ENCODE measurements around the gene CGRRF1. TPM values are rescaled to one million over a fixed set of nuclear protein-coding genes. Genes with fewer than 3 reads are reported as not detected.

CGRRF1 gene
- total and polyA plus RNA-seq, 9 of the 15 experiments (the other 6 are each of a cell fraction or from before 2014, with no cell fraction given), result 2.8 to 15.8 (median 4.6) TPM

DNA sequence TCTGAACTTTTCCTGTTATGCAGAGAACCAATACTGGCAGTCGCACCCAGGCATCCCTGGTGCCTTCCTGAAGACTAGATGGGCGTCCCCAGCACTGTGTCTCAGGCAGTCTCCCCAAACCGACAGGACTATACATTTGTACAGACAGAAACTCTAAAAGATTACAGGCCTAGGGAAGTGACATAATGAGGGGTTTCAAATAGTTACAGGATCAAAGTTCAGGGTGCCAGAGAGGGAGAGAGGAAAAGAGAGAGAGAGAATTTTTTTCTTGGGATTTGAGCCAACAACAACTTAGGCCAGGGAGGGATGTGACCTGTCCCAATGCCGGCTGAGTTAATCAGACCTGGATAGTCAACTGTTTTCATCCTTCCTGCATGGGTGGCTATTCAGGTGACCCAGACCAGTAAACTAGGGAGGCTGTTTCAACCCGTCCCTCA, 11.6 kb upstream of the CGRRF1 start:
- Histone ChIP-seq H3K4me1 (replicated peaks in 1 of 2; ENCODE audit: control insufficient read depth in 2 of 2, insufficient read depth in 2 of 2, low read length in 2 of 2) (peaks cover 3 to 11% of the 10 kb centered on the region in 2 experiments; a peak in 3 of 5 replicates), H3K9me1 (ENCODE audit: control insufficient read depth, insufficient read depth, low read length) (no peaks in the 10 kb centered on the region), H3K9me3 (replicated peaks; ENCODE audit: control insufficient read depth, insufficient read depth, low read depth, low read length) (no peaks in the 10 kb centered on the region), H3K9ac (ENCODE audit: insufficient read depth in 1 of 2, low read depth in 2 of 2, low read length in 2 of 2) (no peak overlapping the region), H3K27ac (ENCODE audit: extremely low read depth, low read depth, low read length) (no peak overlapping the region), H2AFZ (ENCODE audit: low read depth, low read length) (peak overlapping the region; percentile 51), H3K4me2 (ENCODE audit: insufficient read depth, low read length) (no peak overlapping the region), H3K27me3 (ENCODE audit: control insufficient read depth in 2 of 2, insufficient read depth in 2 of 2, low read length in 2 of 2) (no peaks in the 10 kb centered on the region), H3K4me3 (no peak overlapping the region), H3K36me3 (ENCODE audit: control insufficient read depth, insufficient read depth, low read length) (no peaks in the 10 kb centered on the region), H3K79me2 (ENCODE audit: control insufficient read depth, insufficient read depth, low read length) (no peaks in the 10 kb centered on the region), H4K20me1 (replicated peaks; ENCODE audit: control insufficient read depth, insufficient read depth, low read length) (no peaks in the 10 kb centered on the region)
- no peak for DNase-seq (ENCODE audit: extremely low read depth in 1 of 4, low spot score in 3 of 4)
- WGBS (ENCODE audit: insufficient coverage, low coverage, missing lambda C conversion rate), result 45% methylated on average over 5 of the region's 5 CpGs
- intact Hi-C loops (cut with micrococcal nuclease) (loop anchor here (10.0 kb wide), 1 partner anchor 133 kb away; no protein-coding TSS in a partner anchor), in situ Hi-C loops (cut with MboI) (no loop called here)
- BruUV-seq (replicated peaks), result no TSS peak
- no peak for ATAC-seq
- no peak for FAIRE-seq
- POLR2A ChIA-PET, result no interaction called here
- CTCF ChIA-PET (ENCODE audit: low intra/inter-chr PET ratio), result no interaction called here
- TF ChIP-seq ZFP36 (IDR thresholded peaks at IDR 0.05; ENCODE audit: low read depth, low read length, partially characterized antibody), result no peak
- no peak for TF ChIP-seq FOXA3 (CRISPR knock-in tag; conservative IDR thresholded peaks at IDR 0.05 in 1 of 2, IDR thresholded peaks at IDR 0.05 in 1 of 2)
- TF ChIP-seq, protein P1, sequence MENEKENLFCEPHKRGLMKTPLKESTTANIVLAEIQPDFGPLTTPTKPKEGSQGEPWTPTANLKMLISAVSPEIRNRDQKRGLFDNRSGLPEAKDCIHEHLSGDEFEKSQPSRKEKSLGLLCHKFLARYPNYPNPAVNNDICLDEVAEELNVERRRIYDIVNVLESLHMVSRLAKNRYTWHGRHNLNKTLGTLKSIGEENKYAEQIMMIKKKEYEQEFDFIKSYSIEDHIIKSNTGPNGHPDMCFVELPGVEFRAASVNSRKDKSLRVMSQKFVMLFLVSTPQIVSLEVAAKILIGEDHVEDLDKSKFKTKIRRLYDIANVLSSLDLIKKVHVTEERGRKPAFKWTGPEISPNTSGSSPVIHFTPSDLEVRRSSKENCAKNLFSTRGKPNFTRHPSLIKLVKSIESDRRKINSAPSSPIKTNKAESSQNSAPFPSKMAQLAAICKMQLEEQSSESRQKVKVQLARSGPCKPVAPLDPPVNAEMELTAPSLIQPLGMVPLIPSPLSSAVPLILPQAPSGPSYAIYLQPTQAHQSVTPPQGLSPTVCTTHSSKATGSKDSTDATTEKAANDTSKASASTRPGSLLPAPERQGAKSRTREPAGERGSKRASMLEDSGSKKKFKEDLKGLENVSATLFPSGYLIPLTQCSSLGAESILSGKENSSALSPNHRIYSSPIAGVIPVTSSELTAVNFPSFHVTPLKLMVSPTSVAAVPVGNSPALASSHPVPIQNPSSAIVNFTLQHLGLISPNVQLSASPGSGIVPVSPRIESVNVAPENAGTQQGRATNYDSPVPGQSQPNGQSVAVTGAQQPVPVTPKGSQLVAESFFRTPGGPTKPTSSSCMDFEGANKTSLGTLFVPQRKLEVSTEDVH (IDR thresholded peaks at IDR 0.05; ENCODE audit: low read depth, partially characterized antibody), result no peak
- TF ChIP-seq FOXP1 (CRISPR knock-in tag; IDR thresholded peaks at IDR 0.05), result no peak
- no peak for TF ChIP-seq ZNF175 (CRISPR knock-in tag; IDR thresholded peaks at IDR 0.05; ENCODE audit: low read depth)
- TF ChIP-seq KLF10 (CRISPR knock-in tag; IDR thresholded peaks at IDR 0.05), result no peak
- TF ChIP-seq ZNF699 (CRISPR knock-in tag; IDR thresholded peaks at IDR 0.05; ENCODE audit: insufficient replicate concordance), result no peak
- no peak for TF ChIP-seq YBX1 (IDR thresholded peaks at IDR 0.05)
- no peak for TF ChIP-seq ZNF263 (CRISPR knock-in tag; IDR thresholded peaks at IDR 0.05; ENCODE audit: borderline replicate concordance)
- TF ChIP-seq, protein P2, sequence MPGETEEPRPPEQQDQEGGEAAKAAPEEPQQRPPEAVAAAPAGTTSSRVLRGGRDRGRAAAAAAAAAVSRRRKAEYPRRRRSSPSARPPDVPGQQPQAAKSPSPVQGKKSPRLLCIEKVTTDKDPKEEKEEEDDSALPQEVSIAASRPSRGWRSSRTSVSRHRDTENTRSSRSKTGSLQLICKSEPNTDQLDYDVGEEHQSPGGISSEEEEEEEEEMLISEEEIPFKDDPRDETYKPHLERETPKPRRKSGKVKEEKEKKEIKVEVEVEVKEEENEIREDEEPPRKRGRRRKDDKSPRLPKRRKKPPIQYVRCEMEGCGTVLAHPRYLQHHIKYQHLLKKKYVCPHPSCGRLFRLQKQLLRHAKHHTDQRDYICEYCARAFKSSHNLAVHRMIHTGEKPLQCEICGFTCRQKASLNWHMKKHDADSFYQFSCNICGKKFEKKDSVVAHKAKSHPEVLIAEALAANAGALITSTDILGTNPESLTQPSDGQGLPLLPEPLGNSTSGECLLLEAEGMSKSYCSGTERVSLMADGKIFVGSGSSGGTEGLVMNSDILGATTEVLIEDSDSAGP (CRISPR knock-in tag; IDR thresholded peaks at IDR 0.05), result no peak
- TF ChIP-seq ZNF512 (tag; IDR thresholded peaks at IDR 0.05), result no peak
- no peak for TF ChIP-seq NELFE (IDR thresholded peaks at IDR 0.05; ENCODE audit: insufficient read depth, insufficient read length)
- no peak for TF ChIP-seq FUS (optimal IDR thresholded peaks at IDR 0.05; ENCODE audit: low read depth, low read length)
- TF ChIP-seq HNRNPLL (IDR thresholded peaks at IDR 0.05; ENCODE audit: low read depth, low read length, poor library complexity, severe bottlenecking), result no peak
- no peak for TF ChIP-seq NFIX (CRISPR knock-in tag; IDR thresholded peaks at IDR 0.05; ENCODE audit: low read depth)

Data from K562 (cell line).